ENCODE measurements around the gene ZNF324. TPM values are rescaled to one million over a fixed set of nuclear protein-coding genes. Genes with fewer than 3 reads are reported as not detected.
A peak's percentile ranks its signal among the peaks of the same experiment; 100 is the strongest.

The ZNF324 gene
- total and polyA plus RNA-seq, 2 of the 13 experiments (the other 11 are each of a cell fraction or from before 2014, with no cell fraction given), result 1.1 to 4.7 TPM

- TF ChIP-seq ATF3 (CRISPR knock-in tag; IDR thresholded peaks at IDR 0.05) (no peak), KLF15 (CRISPR knock-in tag; IDR thresholded peaks at IDR 0.05; ENCODE audit: borderline replicate concordance) (no peak), HOXA3 (CRISPR knock-in tag; IDR thresholded peaks at IDR 0.05) (no peak), SRSF4 (IDR thresholded peaks at IDR 0.05; ENCODE audit: low read depth, low read length, poor library complexity, severe bottlenecking) (no peak), ARID4A (CRISPR knock-in tag; IDR thresholded peaks at IDR 0.05; ENCODE audit: borderline replicate concordance) (peak; percentile 52; the same call in 1 of the 2 replicates), GATAD2A (CRISPR knock-in tag; IDR thresholded peaks at IDR 0.05) (peak; percentile 60), ZNF430 (CRISPR knock-in tag; IDR thresholded peaks at IDR 0.05) (peak; percentile 64; the same call in 1 of the 2 replicates), LCORL (IDR thresholded peaks at IDR 0.05) (no peak), LCORL (CRISPR knock-in tag; IDR thresholded peaks at IDR 0.05) (peak; percentile 89), ZNF121 (CRISPR knock-in tag; IDR thresholded peaks at IDR 0.05) (0 out of 2 replicates have a peak, but pooled peaks have one; percentile 51), ZNF260 (CRISPR knock-in tag; IDR thresholded peaks at IDR 0.05; ENCODE audit: borderline replicate concordance, low read depth) (no peak), ATF5 (CRISPR knock-in tag; IDR thresholded peaks at IDR 0.05; ENCODE audit: low read depth) (no peak), ATF4 (CRISPR knock-in tag; IDR thresholded peaks at IDR 0.05) (peak in 1 of 2 experiments; percentile 43; a peak in 1 of 4 replicates), CREM (IDR thresholded peaks at IDR 0.05) (0 out of 2 replicates have a peak, but pooled peaks have one; percentile 51), CREM (CRISPR knock-in tag; IDR thresholded peaks at IDR 0.05) (no peak), KDM5A (IDR thresholded peaks at IDR 0.05; ENCODE audit: borderline replicate concordance, low read length) (no peak), MYNN (CRISPR knock-in tag; IDR thresholded peaks at IDR 0.05; ENCODE audit: low read depth) (no peak), ZNF558 (CRISPR knock-in tag; IDR thresholded peaks at IDR 0.05; ENCODE audit: borderline replicate concordance) (peak; percentile 56; the same call in 1 of the 2 replicates), ZNF30 (CRISPR knock-in tag; IDR thresholded peaks at IDR 0.05) (no peak), ZNF441 (CRISPR knock-in tag; IDR thresholded peaks at IDR 0.05; ENCODE audit: borderline replicate concordance) (peak; percentile 92), DNMT1 (CRISPR knock-in tag; IDR thresholded peaks at IDR 0.05) (no peak), MXI1 (IDR thresholded peaks at IDR 0.05; ENCODE audit: borderline replicate concordance, low read depth, low read length) (no peak)
Measured at GRCh38 chr19:58510084-58510862, 43.4 kb downstream of the ZNF324 start (continued).
